Anterior cingulate cortex (tissue), 58 donors: ENCODE results near the gene TGFBR3.

ENCODE experiments used
- DNase-seq, 58 donors: peaks; one replicate each; lab custom pipeline; 2025; lab: John Stamatoyannopoulos, UW

TGFBR3 gene

DNA sequence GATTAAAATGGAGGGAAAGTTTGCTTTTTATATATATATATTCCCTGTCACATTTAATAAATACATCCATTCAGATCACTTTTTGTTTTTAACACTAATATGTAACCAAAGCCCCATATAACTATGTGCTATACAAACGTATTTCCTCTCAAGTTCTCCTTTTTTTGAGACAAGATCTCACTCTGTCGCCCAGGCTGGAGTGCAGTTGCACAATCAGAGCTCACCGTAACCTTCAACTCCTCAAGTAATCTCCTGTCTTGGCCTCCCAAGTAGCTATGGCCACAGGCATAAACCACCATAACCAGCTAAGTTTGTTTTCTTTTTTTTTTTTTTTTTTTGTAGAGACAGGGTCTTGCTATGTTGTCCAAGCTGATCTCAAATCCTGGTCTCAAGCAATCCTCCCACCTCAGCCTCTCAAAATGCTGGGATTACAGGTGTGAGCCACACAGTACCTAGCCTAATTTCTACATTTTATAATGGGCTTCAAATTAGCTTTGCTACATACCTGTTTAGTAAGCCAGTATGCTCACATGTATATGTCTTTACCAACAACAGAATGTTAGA is 120.0 kb downstream of the TGFBR3 start:
- no peak for DNase-seq

DNA sequence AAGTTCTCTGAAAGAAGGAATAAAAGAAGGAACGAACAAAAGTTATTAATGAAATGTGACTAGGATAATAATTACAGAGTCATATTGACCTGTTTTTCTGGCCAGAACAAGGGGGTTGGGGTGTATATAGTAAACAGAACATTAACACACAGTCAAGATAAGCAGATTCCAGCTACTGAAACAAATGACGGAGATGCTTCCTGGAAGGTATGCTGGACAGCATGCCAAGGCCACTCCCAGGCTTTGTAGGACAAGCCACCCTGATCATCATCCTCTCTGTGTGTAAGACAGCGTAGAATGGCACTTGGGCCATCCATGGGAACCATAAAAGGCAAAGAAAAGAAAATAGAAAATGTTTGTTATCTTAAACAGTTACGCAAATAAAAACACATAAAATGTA is 120.7 kb downstream of the TGFBR3 start:
- no peak for DNase-seq

DNA sequence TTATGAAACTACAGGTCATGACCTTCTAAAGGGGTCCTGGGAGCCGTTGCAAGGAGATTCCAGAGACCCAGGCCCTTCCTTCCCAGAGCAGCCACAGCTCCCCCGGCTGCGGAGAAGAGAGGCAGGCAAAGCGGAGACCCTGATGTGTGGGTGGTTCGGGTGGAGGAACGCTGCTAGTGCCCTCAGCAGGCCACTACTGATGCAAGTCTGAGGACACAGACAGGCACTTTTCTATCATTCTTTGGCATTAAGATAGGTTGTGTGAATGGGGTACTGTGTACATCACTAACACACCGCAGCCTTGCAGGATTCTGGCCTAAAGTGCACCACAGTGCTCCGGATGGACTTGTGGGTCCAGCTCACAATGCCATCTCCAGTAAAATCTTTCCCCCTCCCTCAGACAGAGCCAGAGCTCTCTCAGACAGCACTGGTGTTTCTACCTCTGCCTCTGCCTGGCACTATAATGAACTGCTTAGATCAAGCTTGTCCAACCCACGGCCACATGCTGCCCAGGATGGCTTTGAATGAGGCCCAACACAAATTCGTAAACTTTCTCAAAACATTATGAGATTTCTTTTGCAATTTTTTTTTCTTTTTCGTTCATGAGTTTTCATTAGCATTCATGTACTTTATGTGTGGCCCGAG is 121.4 kb downstream of the TGFBR3 start:
- no peak for DNase-seq

DNA sequence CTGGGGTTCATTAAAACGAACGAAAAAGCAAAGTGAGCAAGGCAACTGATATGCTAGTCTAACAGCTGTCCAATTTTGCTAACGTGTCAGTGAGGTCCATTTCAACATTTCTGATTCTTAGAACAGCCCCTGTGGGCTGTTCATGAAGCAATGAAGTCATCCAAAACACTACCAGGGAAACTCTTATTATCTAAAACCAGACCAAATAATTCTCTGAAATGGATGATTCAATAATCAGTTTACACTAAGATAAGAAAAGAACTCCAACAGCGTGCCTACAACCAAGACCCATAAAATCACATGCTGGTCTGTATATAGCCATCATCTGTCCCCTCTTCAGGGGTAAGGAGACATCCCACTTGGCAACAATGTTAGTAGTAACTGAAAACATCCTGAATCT is 122.7 kb downstream of the TGFBR3 start:
- DNase-seq, result no peak

DNA sequence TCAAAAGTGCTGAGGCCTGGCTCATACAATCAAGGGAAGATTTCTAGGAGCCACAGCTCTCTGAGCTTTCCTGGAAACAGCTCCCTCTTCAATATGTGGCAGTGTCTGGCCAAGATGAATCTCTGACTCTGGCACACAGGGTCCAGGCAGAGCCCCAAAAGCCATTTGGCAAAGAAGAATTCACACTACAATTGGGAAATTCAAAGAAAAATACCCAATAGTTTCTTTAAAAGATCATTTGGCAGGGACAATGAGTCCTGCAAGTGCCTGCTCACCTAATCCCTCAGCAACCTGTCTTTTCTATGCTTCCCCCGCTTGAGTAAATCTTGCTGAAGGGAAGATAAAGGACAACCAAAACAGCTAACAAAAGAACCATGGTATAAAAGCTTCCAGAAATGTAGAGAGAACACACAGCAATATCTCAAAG is 124.6 kb downstream of the TGFBR3 start:
- peak in 7 of 58 donors; percentile 5 to 32 (median 18) for DNase-seq

DNA sequence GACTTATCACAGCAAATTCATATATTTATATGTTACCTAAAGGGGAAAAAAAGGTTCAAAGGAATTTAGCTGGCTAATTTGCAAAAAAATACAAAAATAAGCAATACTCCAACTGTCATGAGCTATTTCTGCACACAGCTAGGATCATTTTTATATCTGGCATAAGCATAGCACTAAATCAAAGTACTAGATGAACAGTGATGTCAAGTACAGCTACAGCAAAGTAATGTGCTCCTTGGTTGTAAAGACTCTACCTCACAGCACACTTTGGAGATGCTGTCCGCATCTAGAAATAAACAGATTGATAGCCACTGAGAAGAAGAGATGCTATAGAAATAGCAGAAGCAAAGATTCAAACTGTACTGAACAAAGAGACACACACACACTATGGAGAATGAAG is 125.4 kb downstream of the TGFBR3 start:
- no peak for DNase-seq

DNA sequence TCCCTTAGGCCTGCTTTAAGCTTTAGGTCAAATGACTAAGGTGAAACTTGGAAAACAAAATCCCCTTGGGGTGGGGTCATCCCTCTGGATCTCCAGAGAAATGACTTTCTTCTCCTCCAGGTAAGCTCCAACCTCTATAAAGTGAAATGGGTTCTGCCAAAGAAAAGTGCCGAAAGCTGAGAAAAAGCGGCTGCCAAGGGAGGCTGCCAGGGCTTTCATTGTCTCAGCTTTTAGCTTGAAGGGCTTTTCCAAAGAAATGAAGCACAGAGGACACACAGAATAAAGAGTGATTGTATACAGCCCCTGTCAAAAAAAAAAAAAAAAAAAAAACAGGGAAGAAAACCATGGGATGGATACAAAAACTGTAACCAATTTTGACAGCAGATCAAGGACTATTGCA is 126.9 kb downstream of the TGFBR3 start:
- DNase-seq, result peak in 2 of 58 donors; percentile 14 to 16

DNA sequence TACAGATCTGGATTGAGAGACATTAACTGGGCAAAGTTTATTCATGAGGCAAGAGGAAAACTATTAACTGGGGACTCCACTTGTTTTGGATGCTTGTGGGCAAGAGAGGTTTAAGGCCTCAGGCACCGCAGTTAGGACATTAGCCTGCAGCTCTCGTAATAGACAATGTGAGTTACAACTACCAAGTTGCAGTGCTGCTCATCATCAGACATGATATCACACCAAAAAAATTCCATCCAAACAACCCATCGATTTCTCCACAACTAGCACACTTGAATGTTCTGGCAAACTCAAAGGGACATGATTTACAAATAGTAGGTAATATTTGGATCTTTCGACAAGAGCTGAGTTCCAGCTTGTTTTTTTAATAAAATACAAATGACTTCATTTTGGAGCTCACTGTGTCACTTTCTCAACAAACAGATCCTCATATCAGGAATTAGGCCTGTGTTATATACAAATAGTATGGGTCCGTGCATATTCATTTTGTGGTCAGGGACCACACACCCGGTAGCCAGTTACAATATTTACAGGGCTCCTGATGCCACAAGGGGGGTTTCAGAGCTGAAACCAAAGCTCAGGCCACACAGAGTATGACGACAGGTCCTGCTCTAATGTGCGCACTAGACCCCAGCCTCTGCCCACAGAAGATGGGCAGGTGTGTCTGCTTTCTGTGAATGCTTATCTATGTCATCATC is 128.0 kb downstream of the TGFBR3 start:
- no peak for DNase-seq

DNA sequence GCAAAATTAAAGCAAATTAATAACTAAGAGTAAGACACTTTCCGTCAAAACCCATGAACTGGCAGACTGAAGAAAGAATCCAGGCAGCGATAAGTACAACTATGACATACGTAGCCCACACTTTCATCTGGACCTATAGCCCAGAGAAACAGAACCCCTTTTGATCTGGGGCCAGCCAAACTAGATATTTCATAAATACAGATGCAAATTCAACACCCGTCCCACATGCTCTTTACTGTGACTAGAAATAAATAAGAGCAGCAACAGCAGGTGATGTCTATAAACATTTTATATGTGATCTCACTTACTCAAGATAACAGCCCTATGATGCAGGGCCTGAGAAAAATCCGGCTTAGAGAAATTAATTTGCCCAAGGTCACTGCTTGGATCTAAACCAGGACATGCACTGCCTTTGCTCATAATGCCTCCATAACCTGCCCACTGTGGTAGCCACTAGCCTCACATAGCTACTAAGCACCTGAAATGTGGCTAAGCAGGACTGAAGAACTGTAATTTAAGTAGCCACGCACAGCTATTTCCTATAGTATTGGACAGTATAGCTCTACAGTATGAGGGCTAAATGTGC is 130.2 kb downstream of the TGFBR3 start:
- no peak for DNase-seq

DNA sequence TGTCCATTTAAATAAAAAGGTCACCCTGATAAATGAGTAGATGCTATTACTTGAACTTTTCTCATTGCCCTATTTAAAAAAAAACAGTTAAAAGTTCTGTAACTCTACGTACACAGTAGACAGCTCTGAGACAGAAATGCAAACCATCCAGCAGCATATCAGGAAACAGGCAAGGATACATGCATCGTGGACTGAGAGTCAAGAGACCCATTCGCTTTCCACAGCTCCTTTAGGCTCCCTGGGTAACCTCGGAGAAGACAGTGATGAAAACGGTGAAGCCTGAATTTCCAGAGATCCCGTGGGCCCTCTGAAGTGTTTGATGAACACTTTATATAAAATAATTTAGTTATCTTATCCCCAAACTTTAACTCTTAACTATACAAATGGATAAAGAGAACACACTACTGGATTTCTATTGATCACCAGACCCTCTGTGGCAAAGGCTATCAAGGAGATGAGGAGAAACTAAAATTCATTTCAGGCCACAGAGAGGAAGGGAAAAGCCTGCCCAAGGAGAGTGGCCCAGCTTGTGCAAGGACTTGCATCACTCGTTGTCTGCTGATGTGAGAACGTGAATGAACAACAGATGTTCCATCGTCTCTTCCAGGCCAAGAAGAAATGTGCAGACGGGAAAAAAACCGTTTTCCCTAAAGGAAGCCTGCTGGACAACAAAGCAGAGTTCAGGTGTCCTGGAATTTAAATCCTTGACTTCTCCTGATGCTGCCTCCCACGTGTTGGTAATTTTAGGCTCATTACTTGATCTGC is 131.0 kb downstream of the TGFBR3 start:
- DNase-seq, result no peak

DNA sequence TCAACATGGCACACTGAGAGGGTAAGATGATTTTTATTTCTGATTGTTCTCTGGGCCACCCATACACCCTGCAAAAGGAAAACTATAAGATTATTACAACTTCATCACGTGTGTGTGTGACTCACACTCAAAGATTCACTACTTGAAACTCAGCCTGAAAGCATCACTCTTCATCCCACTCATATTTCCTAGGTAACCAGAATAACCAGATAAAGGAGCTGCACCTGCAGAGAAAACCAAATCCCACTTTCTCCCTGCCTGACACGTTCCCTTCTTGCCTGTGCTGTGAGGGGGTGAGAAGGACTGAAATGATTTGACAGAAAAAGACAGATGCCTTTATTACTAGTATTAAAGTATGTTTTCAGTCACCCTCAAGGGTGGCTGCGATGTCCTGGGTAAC is 131.6 kb downstream of the TGFBR3 start:
- DNase-seq, result no peak

DNA sequence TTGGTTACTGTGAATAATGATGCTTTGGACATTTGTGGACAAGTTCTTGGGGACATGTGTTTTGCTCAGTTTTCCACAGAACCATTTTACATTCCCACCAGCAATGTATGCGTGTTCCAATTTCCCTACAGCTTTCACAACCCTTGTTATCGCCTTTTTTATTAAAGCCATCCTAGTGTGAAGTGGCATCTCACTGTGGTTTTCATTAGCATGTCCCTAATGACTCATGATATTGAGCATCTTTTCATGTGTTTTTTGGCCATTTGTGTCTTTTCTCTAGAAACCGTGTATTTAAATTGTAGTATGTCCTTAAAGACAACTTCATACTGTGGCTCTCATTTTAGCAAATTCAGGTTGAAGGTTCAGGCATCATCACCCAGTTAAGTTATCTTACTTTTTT is 132.1 kb downstream of the TGFBR3 start:
- DNase-seq, result no peak

DNA sequence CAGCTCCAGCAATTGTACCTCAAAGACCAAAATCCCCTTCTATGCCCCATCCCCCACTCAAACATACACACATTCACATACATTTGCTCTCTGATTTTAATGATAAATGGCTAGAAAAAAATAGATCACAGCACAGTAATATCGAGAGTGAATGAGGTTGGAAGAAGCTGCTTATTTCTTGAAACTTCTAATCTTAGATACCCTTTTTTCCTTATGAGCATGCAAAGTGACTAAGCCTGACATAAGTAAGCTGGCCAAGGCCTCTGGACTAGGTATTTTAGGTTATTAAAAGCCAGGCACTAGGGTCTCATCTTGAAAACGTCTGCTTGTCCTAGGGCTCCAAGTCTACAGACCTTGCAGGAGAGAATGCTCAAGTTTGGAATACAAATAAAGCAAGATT is 133.6 kb downstream of the TGFBR3 start:
- no peak for DNase-seq

DNA sequence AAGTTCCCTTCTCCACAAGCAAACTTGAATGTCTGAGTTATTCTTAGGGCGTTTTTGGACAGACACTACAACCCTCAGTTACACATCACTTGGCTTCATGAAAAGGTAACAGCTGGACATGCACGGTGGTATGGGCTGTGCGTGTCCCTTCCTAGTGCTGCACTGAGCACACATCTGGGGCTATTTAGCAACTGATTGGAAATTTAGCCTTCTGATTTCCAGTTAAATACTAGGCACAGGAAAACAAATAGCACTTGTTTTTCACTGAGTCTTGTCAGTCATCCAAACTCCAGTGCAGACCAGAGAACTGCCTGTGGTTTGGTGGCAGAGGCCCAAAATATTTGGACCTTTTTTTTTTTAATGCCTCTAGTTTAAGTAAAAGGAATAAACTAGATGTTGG is 134.7 kb downstream of the TGFBR3 start:
- DNase-seq, result peak in 17 of 58 donors; percentile 6 to 75 (median 25)

DNA sequence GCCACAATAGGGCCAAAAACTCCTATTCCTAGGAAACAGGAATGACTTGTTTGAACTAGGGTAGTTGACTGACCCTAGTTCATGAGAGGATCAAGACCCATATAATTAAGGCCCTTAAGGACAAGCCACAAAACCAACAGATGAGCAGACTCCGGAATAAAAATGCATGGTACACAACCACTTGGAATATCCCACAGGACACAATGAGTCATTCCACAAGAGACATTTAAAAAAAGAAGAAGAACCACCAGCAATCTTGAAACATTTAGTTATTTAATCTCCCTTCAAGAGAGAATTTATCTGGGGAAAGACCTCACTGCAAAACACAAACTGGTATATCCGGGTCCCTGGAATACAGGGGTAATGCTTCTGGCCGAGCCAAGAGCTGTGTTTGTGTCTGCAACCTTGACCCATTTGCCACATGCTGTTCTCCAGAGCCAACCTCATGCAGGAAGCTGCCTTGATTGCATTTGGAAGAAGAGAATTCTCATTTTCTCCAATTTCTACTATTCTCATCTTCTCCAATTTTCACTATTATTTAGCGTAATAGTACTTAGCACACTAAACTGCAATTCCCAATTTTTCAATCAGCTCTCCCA is 135.5 kb downstream of the TGFBR3 start:
- DNase-seq, result no peak

DNA sequence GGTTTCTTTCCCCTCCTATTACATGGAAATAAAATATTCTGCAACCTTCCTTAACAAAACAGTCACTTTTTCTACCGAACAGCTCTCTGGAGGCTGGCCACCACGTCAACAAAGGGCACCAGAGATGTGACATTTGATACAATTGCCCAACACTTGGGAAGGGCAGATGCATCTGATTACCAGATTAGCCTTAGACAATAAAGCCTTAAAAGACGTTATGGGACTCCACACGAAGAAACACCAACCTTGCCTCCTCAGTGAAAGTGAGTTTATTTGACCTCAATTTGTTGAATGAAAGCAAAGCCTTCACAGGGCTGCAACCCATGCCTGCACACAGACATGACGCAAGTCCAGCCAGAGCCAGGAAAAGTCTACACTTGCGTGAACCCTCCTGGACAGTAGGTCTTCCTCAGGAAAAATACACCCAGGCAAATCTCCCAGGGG is 136.1 kb downstream of the TGFBR3 start:
- no peak for DNase-seq

DNA sequence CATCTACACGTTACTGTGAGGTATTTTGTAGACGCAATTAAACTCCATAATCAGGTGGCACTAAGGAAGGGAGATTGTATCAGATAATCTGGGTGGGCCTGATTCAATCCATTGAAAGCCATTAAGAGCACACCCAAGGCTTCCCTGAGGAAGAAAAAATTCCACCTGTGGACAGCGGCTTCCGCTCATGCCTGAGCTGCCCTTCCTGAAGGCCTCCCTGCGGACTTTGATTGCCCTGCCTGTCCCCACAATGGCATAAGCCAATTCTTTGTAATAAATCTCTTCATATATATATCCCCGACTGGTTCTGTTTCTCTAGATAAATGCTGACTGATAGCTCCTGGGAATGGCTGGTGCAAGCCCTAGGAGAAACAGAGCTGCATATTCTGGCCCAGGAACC is 138.3 kb downstream of the TGFBR3 start:
- no peak for DNase-seq

DNA sequence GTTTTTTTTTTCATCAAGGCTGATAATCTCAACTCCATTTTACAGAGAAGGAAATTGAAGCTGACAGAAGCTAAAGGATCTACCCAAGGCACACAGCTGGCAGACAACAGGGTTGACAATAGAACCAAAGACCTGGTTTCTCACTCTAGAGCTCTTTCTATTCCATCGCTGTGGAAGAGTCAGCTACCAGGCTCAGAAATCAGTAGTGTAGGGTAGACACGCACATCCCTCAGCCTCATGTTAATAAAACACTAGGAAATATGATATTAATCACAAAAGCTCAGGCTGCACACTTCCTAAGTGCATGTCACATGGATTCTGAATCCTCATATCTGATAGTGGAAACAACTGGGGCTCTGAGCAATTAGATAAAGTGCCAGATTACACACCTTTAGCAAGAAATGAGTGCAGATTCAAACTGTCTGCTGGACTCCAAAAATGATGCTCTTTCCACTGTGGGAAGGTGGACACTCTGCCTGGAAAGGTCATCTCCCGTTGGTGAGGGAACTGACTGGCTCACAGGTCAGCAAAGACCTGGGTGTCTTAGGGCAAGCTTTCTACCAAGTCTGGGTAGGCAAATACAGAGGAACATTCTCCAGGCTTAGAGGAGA is 139.1 kb downstream of the TGFBR3 start:
- DNase-seq, result no peak

DNA sequence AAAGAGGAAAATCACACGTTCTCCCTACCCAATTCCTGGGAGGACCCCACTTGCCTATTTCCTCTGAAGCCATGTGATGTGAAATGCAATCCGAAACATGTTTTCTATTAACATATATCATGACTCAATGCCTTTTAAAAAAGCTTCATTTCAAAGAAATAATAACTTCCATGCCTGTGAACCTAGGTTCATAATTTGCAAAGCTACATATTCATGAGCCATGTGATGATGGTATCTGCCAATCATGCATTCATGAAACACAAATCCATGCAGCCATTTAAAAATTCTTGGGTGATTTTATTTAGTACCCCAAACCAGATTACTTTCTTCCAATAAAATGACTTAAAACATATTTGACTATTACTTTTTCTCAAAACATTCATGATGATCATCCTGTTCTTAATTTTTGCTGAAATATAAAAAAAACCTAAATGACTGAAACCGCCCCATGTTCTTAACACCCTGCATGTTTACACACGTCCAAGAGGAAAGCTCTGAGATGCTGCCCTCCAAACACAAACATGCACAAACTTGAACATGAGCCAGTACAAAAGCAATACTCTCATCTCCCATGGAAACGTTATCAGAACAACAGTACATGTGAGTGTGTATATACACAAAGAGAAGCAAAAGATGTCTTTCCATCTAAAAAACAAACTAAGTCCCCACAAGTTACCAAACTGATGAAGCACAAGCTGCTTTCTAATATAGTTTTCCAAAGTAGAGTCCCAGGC is 140.1 kb downstream of the TGFBR3 start:
- no peak for DNase-seq
